Measurements from ENCODE around the gene TASP1.
"Not testable (repeated sequence)": the region's sequence is repeated elsewhere in the genome, so short reads cannot be mapped to it uniquely, and the experiment has no call there.

TASP1 gene, protein sequence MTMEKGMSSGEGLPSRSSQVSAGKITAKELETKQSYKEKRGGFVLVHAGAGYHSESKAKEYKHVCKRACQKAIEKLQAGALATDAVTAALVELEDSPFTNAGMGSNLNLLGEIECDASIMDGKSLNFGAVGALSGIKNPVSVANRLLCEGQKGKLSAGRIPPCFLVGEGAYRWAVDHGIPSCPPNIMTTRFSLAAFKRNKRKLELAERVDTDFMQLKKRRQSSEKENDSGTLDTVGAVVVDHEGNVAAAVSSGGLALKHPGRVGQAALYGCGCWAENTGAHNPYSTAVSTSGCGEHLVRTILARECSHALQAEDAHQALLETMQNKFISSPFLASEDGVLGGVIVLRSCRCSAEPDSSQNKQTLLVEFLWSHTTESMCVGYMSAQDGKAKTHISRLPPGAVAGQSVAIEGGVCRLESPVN

DNA sequence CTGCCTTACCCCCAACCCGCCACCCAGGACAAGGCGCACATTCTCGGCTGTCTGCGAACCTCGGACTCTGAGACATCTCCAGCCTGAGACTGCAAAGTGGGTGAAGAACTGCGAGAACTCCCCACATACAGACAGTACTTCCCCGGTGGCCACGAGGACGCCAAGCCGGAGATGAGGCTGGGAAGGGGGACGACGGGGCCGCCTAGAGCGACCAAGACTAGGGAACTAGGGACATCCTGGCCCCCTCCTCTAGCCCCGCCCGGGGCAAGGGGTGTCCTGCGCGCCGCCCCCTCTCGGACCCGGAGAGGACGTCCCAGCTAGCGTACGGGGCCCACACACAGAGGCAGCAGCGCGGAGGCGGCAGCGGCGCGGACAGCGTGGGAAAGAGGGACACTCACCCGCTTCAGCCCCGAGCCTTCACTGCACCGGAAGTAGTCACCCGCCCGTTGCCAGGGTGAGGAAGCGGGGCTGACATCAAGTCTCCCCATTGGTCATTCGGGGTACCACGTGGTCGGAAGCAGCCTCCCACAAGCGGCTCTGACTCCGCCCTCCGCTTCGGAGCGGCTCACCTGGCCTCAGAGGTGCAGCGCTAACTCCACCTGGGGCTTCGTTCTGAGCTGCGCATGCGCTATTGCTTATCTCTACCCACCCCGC is at the start of gene TASP1:
TSS of gene TASP1 (minus strand) at position 437 of the 654 bp plus-strand sequence. CDS start 8,854 bp downstream, outside the sequence.
- DNase-seq = peak; percentile 95

DNA sequence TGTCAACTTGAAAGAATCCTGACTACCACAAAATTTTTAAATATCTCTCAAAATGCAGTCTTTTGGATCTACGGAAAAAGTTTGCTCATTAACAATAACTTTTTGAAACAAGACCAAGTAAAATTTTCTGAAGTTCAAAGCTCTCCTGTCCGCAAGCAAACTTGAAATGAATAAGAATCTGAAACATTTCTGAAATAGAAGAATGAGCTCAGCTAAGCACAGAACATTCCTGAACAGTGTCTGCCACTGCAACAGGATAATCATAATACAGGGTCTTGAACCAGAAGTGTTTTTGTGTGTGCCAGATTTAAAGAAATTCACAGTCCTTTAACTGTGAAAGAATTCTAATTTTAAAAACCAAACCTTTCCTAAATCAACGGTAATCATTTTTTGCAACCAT is 49.1 kb upstream of the TASP1 start:
- DNase-seq = no peak

DNA sequence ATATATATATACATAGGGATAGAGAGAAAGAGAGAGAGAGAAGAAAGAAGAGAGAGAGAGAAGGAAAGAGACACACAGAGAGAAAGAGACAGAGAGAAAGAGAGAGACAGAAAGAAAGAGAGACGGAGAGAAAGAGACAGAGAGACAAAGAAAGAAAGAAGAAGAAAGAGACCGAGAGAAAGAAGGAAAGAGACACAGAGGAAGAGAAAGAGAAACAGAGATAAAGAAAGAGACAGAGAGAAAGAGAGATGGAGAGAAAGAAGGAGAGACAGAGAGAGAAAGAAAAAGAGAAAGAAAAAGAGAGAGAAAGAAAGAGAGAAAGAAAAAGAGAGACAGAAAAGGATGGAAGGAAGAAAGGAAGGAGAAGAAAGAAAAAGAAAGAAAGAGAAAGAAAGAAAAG is 46.9 kb upstream of the TASP1 start:
- no peak for DNase-seq

DNA sequence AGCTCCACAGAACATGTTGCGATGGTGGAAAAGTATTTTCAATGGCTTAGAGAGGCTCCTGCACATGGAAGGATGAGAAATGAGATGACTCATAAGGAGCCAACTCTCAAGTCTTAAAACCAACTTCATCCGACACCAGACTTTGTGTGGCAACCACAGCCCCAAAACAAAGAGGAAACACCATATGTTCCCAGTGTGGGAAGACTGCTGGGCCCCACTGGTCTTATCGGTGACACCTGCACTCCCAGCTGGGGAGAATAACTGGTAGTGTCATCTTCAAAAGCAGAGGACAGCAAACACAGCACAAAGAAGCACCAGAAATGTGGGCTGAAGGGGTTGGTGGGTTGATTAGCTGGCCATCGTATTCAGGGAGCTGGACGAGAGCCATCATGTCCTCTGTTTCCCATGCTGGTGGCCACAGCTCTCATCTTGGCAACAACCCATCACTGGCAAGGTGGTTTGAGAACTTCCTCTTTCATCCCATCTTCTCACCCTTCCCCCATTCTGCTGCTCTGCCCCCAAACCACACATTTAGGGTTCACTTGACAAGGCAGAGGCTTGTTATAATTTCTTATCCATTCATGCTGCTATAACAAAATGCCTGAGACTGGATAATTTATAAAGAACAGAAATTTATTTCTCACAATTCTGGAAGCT is 46.0 kb upstream of the TASP1 start:
- no peak for DNase-seq

DNA sequence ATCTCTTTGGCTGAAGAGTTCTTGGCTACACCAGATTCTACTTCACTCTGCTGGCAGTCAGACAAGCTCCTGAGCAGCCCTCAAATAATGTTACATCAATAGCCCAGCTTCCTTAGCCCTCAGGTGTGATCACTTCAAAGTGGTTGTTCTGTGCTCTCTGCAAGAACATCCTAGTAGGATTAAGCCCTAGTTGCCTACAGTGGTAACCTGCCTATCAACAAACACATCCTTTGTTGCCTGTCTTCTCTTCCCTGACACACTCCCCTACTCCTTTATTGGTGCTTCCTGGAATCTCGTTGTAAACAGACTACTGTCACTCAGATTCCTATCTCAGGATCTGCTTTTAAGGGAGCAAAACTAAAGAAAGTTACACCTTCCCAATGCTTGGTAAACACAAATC is 45.1 kb upstream of the TASP1 start:
- DNase-seq = no peak

DNA sequence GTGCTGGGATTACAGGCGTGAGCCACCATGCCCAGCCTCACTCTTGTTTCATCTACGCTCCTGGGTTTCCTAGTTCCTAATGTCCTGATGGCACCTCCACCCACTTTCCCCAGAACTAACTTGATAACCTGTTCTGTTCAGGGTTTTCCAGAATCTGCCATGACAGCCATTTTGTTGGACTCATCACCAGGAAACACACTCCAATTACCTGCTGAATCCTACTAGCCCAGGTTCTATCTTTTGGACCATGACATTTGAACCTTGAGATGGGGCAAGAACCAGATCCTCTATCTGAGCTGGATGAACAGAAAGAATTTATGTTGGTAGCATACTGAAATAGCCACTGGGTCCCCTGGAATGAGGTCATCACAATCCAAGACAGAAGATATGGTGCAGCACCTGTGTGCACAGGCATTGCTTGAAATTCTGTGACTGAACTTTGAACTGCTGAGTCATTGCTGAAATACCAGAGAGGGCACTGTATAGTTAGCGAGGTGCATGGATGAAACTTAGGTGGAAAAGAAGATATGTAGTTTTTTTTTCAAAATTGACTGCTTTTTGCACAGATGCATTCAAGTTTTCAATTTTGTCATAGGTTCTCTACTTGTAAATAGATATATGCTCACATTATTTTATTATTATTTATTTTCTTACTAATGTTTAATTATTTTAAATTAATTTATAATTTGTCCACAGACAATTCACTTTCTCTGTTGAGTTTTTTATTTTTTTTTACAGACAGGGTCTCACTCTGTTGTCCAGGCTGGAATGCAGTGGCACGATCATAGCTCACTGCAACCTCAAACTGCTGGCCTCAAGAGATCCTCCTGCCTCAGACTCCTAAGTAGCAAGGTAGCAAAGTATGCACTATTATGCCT is 42.8 kb upstream of the TASP1 start:
- DNase-seq = no peak

DNA sequence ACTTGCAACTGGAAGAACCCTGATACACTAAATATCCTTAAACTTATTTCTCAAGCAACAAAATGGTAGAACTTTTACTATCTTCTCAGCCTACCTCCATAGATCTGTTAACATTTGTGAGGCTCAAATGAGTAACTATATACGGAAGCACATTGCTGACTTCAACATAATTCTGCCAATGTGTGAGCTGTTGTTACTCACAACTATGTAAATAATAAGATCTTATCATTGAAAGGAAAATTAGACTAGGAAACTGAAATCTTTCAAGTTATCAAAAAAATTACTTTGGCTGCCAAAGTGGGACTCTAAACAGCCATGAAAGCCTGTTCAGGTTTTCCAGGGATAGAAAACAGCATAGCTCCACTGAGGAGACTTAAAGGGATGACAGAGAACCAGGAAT is 40.2 kb upstream of the TASP1 start:
- DNase-seq = no peak

DNA sequence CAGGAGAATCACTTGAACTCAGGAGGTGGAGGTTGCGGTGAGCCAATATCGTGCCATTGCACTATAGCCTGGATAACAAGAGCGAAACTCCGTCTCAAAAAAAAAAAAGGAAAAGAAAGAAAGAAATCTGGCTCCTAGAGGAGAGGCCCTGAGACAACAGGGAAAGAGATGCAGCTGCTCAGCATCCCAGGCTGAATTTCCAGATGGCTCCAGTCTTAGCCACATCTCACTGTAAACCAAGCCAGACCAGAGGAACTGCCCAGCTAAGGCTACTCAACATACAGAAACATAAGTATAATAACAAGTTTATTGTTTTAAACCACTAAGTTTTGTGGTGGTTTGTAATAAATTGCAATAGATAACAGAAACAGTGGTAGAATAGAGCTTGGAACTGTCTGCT is 38.5 kb upstream of the TASP1 start:
- DNase-seq = no peak

DNA sequence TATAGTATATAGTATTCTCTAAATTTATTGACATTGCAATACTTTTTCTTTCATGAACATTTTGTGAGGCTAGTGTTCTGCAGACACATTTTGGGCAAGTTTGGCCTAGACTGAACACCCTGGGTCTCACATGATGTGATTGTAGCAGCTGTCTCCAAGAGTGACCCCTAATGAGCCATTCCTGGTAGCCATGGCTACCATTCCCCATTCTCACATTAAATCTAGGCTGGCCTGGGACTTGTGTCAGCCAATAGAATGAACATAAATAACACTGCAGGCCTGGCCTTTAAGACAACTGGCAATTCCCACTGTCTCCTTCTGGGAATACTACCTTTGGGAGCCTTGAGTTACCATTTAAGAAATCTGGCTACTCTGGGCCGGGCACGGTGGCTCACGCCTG is 38.0 kb upstream of the TASP1 start:
- no peak for DNase-seq

DNA sequence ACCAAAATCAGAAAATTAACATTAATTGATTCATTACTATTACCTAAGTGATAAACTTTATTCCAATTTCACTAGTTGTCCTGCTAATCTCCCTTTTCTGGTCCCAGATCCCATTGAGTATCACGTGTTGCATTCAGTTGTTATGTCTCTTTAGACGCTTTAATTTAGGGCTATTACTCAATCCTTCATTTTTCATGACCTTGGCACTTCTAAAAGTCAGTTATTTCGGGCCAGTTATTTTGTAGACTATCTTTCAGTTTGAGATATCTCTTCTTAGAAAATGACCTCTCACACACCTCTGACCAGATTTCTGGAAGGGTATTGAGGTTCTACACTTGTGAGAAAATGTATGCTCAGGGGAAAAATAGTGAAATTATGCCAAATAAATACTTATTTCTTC is 34.0 kb upstream of the TASP1 start:
- no peak for DNase-seq

DNA sequence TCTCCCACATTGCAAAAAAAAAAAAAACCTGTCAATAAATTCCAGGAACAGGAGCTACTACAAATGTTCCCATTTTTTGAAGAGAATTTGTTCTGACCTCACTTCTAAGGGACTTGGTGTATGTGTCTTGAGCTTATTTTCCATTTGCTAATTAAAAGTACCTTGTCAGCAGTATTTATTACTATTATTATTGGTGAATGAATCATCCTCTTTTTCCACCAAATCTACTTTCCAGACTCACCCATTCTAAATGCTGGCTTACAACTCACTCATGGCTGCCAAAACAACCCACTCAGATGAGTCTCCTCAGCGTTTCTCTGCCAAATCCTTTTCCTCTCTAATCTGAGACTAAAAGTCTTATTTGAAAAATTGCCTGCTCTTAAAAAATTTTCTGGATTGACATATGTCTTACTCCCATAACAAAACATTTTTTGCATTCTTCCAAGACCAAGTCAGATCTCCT is 33.2 kb upstream of the TASP1 start:
- DNase-seq = peak; percentile 16

DNA sequence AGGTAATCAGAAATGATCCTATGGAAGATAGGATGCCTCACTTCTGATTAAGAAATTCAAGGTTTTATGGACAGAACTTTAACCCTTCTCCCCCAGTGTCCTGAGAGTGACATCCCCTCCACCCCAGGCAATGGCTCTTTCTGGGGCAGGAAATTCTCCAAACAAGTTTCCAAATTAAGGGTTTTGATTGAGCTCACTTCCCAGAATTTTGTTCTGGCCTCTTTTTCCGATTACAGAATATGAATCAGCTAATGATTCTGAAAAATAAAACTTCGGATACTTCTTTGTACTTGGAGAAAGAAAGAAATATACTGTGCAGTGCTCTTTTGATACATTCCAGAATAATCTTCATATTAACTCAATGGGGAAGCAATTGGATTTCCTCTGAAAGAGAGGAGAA is 32.8 kb upstream of the TASP1 start:
- DNase-seq = no peak

DNA sequence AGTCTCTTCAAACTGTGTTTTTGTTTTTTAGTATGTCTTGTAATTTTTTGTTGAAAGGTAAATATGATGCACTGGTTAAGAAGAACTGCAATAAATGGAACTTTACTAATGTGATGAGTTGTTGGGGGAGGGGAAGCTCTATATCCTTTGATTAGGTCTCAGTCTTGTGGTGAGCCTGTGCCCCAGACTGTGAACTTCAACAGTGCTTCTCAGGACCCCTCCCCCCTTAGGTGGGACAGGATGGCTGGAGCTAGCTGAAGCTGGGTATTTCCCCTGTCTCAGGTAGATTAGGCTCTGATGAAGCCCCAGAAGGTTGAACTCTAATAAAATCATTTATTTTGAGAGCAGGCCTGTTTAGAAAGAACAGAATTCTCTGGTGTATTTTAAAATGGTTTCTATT is 31.4 kb upstream of the TASP1 start:
- no peak for DNase-seq

DNA sequence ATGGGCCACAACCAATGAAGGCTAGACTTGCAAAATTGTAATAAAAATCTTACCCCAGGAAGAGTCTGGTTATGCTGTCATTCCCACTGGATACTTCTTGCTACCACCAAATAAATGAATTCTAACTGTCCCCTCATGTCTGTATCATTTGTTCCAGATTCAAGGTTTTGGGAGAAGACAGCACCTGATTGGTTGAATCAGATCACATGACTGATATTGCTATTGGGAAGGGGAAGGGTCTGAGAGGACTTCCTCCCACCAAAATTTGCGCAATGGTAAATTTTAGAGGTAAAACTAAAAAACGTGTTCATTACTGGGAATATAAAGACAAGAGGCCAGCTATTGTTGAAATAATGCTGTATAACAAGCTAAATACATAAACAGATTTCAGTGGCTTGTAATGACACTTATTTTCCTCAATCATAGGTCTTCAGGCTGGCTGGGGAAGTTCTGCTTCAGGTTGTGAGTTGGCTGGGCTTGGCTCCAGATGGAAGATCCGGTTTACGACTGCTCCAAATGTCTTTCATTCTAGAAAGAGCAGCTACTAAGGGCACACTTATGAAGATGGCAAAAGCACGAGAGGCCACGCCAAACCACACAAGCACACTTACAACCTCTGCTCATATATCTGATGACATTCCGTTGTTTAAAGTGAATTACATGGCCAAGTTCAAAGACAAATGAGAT is 27.1 kb upstream of the TASP1 start:
- no peak for DNase-seq

DNA sequence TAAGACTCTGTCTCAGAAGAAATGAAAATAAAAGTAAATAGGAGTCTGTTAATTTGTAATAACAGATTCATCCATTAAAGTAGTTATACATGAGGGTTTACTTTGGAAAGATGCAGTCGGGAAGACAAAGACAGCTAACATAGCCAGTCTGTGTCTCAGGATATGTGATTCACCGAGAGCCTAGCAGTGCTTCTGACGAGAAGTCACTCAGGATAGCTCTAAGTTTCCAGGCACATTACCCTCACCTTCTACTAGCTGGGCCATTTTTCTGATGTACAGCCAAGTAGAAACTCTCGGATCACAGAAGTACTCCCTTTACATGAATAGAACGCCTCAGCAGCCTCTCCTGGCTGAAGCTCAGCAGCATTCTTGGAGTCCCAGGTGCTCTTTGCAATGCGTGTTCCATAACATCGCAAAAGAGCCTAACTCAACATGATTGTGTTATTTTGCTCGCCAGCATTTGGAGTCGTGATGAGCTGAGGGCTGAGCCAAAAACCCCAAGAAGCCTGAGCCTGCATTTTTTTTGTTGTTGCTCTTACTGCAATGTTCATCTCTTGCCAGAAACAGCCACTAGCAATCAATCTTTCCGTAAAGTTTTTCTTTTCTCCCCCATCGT is 22.4 kb upstream of the TASP1 start:
- no peak for DNase-seq

DNA sequence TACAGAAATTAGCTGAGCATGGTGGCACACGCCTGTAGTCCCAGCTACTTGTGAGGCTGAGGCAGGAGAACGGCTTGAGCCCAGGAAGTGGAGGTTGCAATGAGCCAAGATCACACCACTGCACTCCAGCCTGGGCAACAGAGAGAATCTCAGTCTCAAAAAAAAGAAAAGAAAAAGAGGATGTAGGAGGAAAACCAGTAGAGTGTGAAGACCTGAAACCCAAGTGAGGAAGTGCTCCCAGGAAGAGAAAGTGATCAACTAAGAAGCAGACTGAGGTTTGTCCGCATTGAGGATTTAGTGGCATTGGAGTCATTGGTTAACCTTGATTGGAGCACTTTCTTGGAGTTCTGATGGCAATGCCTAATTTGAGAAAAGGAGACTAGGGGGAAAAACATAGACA is 20.6 kb upstream of the TASP1 start:
- DNase-seq = no peak

DNA sequence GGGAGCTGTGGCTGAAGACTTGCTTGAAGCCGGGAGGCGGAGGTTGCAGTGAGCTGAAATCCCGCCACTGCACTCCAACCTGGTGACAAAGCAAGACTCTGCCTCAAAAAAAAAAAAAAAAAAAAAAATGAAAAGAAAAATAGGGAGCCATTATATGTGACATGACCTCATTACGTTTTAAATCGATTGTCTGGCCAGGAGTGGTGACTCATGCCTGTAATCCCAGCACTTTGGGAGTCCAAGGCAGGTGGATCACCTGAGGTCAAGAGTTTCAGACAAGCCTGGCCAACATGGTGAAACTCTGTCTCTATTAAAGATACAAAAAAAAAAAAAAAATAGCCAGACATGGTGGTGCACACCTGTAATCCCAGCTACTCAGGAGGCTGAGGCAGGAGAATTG is 19.3 kb upstream of the TASP1 start:
- not testable (repeated sequence) for DNase-seq

DNA sequence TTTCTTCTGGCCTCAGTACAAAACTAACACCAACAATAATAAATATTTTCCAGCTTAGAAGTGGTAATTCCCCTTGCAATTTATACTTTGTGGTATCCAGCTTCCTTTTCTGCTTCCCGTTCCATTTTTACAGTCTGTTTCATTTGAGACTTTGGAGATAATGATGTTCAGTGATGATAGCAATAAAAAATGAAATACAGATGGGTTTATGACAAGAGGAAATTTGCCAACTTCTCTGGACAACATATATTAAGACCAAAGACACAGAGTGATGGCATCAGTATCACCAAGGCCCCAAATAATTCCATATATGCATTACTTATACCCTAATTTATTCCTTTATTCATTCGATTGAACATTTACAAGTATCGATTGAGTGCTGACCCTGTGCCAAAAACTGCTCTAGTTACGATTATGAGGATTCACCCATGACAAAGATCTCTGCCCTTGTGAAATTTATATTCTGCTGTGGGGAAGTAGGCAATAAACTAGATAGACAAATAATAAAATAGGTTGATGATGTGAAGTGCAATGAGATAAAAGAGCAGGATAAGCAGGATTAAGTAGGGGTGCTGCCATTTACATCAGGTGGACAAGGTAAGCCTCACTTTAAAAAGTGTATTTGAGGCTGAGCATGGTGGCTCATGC is 18.1 kb upstream of the TASP1 start:
- DNase-seq = no peak

DNA sequence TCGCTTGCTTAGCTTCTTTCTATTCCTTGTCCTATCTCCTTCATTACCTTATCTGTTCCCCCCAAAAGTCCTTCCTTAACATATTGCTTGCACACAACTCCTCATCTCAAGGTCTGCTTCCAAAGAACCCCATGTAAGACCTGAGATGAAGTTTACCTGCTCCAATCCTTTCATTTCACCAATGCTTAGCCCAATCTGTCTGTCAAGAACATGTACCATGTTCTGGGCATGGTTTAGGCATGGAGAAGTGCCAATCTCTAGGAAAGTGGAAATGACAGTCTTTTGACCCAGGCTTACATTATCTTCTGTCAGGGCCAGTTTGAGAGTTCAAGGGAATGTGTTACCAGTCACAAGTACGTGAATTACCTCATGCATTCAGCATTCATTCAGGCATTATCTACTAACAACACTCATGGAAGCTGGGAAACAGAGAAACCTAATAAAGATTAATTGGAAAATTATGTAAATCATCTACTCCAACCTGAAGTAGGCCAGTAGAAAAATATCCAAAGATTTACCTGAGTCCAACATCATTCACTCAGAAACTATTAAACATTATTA is 15.8 kb upstream of the TASP1 start:
- no peak for DNase-seq

DNA sequence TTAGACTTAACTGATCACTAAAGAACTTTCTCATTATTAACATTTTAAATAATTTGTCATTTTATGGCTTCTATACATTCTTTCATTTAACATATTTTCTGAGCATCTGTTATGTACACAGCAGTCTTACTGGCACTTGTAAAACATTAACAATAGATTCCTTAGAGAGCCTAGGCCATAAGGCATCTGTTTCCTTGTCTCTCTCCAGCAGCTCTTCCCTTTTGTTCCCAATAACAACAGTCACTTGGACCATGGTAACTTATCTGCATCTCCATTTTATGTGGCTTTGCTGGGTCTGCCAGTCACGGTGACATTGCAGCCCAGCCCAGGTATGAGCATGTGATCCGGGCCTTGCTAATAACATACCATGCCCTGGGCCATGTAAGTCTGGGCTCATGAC is 11.7 kb upstream of the TASP1 start:
- DNase-seq = no peak

Data from EL (cell line).